ENCODE measurements around the gene CACNA1H. TPM values are rescaled to one million over a fixed set of nuclear protein-coding genes. Genes with fewer than 3 reads are reported as not detected.

CACNA1H gene
- total and polyA plus RNA-seq, 9 of the 15 experiments (the other 6 are each of a cell fraction or from before 2014, with no cell fraction given), result 0.10 to 0.18 TPM; not detected in 7

DNA sequence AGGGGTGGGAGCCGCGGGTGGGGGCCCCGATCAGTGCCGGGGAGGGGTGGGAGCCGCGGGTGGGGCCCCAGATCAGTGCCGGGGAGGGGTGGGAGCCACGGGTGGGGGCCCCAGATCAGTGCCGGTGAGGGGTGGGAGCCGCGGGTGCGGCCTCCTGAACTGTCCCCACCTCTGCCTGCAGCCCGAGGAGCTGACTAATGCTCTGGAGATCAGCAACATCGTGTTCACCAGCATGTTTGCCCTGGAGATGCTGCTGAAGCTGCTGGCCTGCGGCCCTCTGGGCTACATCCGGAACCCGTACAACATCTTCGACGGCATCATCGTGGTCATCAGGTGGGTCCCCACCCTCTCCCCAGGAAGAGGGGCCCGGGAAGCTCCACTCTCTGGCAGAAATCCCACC is 52.0 kb downstream of the CACNA1H start:
- DNase-seq (ENCODE audit: extremely low read depth in 1 of 4, low spot score in 3 of 4) (no peak), FAIRE-seq (no peak), ATAC-seq (no peak)
- no peak overlapping the region; a peak in 1 of 4 replicates for H3K9ac ChIP-seq (ENCODE audit: insufficient read depth in 1 of 2, low read depth in 2 of 2, low read length in 2 of 2)
- in situ Hi-C loops (cut with MboI), result no loop called here
- BruUV-seq (replicated peaks), result no TSS peak
- WGBS (ENCODE audit: insufficient coverage, low coverage, missing lambda C conversion rate), result 1% methylated on average over 9 of the region's 21 CpGs
- no peaks in the 10 kb centered on the region for H4K20me1 ChIP-seq (replicated peaks; ENCODE audit: control insufficient read depth, insufficient read depth, low read length)
- H3K4me1 ChIP-seq (replicated peaks in 1 of 2; ENCODE audit: control insufficient read depth in 2 of 2, insufficient read depth in 2 of 2, low read length in 2 of 2), result peaks cover 0 to 45% of the 10 kb centered on the region in 2 experiments; a peak in 2 of 5 replicates
- peaks cover 32 to 73% of the 10 kb centered on the region in 2 experiments; a peak in 4 of 5 replicates for H3K27me3 ChIP-seq (ENCODE audit: control insufficient read depth in 2 of 2, insufficient read depth in 2 of 2, low read length in 2 of 2)
- no peak overlapping the region for H3K27ac ChIP-seq (ENCODE audit: extremely low read depth, low read depth, low read length)
- ChIA-PET POLR2A (interaction anchor here (0.6 to 0.9 kb wide), 2 partner anchors 10 to 95 kb away, joined by 3 read pairs; no protein-coding TSS in a partner anchor), CTCF (ENCODE audit: low intra/inter-chr PET ratio) (no interaction called here)
- no peak overlapping the region for H3K4me2 ChIP-seq (ENCODE audit: insufficient read depth, low read length)
- no peak for TF ChIP-seq ZSCAN29 (IDR thresholded peaks at IDR 0.05)
- no peak for TF ChIP-seq TBL1XR1 (IDR thresholded peaks at IDR 0.05; ENCODE audit: low read length in 2 of 2)
- TF ChIP-seq LCOR (CRISPR knock-in tag; IDR thresholded peaks at IDR 0.05), result no peak
- TF ChIP-seq STAT5A (IDR thresholded peaks at IDR 0.05; ENCODE audit: borderline replicate concordance, low read length), result no peak
- no peak for TF ChIP-seq TAF9B (IDR thresholded peaks at IDR 0.05; ENCODE audit: partially characterized antibody)
- no peak for TF ChIP-seq POLR3A (IDR thresholded peaks at IDR 0.05; ENCODE audit: borderline replicate concordance, extremely low read depth, insufficient read depth, insufficient read length)
- no peak for TF ChIP-seq TEAD4 (IDR thresholded peaks at IDR 0.05; ENCODE audit: low read length)
- TF ChIP-seq TEAD4 (CRISPR knock-in tag; IDR thresholded peaks at IDR 0.05; ENCODE audit: borderline replicate concordance), result no peak
- no peak for TF ChIP-seq ZNF507 (tag; conservative IDR thresholded peaks at IDR 0.05)
- no peak for TF ChIP-seq ARHGAP35 (IDR thresholded peaks at IDR 0.05; ENCODE audit: partially characterized antibody)
- TF ChIP-seq, protein P1, sequence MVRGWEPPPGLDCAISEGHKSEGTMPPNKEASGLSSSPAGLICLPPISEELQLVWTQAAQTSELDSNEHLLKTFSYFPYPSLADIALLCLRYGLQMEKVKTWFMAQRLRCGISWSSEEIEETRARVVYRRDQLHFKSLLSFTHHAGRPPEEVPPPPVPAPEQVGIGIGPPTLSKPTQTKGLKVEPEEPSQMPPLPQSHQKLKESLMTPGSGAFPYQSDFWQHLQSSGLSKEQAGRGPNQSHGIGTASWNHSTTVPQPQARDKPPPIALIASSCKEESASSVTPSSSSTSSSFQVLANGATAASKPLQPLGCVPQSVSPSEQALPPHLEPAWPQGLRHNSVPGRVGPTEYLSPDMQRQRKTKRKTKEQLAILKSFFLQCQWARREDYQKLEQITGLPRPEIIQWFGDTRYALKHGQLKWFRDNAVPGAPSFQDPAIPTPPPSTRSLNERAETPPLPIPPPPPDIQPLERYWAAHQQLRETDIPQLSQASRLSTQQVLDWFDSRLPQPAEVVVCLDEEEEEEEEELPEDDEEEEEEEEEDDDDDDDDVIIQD (CRISPR knock-in tag; IDR thresholded peaks at IDR 0.05), result no peak
- intact Hi-C loops (cut with micrococcal nuclease), result no loop called here
- no peaks in the 10 kb centered on the region for H3K9me3 ChIP-seq (replicated peaks; ENCODE audit: control insufficient read depth, insufficient read depth, low read depth, low read length)
- H3K9me1 ChIP-seq (ENCODE audit: control insufficient read depth, insufficient read depth, low read length), result no peaks in the 10 kb centered on the region
- no peak overlapping the region for H3K4me3 ChIP-seq
- H3K36me3 ChIP-seq (ENCODE audit: control insufficient read depth, insufficient read depth, low read length), result no peaks in the 10 kb centered on the region
- no peaks in the 10 kb centered on the region for H3K79me2 ChIP-seq (ENCODE audit: control insufficient read depth, insufficient read depth, low read length)
- no peak overlapping the region for H2AFZ ChIP-seq (ENCODE audit: low read depth, low read length)

All from K562 (cell line).